K562 (cell line): ENCODE results near the gene PALLD. TPM values are rescaled to one million over a fixed set of nuclear protein-coding genes. Genes with fewer than 3 reads are reported as not detected.

Source experiments
- ATAC-seq: fragments of 200-7000 bp; cut with Tn5 transposase; 3 replicates; pipeline ENCODE4 v1.9.1; 2020; ENCODE audit warnings: moderate library complexity
- BruUV-seq: library from RNA; stranded (reverse); fragments of 400-500 nt; replicated peaks from 2 replicates; lab custom pipeline; 2021; lab: Mats Ljungman, UMichigan
- CTCF ChIA-PET: fragments of 300-600 bp; formaldehyde crosslinking; extraction: SDS; loops from one replicate; lab custom pipeline; 2021; ENCODE audit warnings: low intra/inter-chr PET ratio; lab: Yijun Ruan, JAX
- POLR2A ChIA-PET: fragments of 300-600, 350-650 bp; sonication (Branson Sonifier 250); formaldehyde crosslinking; extraction: SDS; loops from one replicate; lab custom pipeline; 2021; ENCODE audit warnings: antibody characterized with exemption, inconsistent platforms; lab: Yijun Ruan, JAX
- DNase-seq, 4 experiments: peaks; one replicate each; pipeline versions ENCODE4 v3.0.0 to v3.0.0-alpha.2; 2011 to 2018; ENCODE audit warnings: low spot score in 3 of 4, mixed read lengths in 3 of 4; ENCODE audit errors: extremely low read depth in 1 of 4
- FAIRE-seq: peaks from 2 replicates; lab custom pipeline; 2011; peaks lifted over from hg19 to GRCh38; lab: Jason Lieb, UNC
- H2AFZ ChIP-seq: 2 replicates; pipeline ENCODE4 v1.6.0; 2011; ENCODE audit warnings: low read depth, low read length, control low read depth, inconsistent platforms
- H3K27ac ChIP-seq: fragments of 200-600 bp; 3 replicates; pipeline ENCODE4 v1.8.0; 2011; ENCODE audit warnings: low read depth, mild to moderate bottlenecking, control low read depth, inconsistent platforms, low read length, moderate library complexity, mixed read lengths; ENCODE audit errors: extremely low read depth
- H3K27me3 ChIP-seq, 2 experiments: fragments of 300-600 bp in 1 of 2; 2 replicates in 1 of 2; 3 replicates in 1 of 2; pipeline versions ENCODE4 v1.6.0 to v1.8.0; 2011; ENCODE audit warnings: inconsistent platforms in 2 of 2, low read length in 2 of 2, mild to moderate bottlenecking in 1 of 2, mixed read lengths in 1 of 2, moderate library complexity in 1 of 2; ENCODE audit not compliant: control insufficient read depth in 2 of 2, insufficient read depth in 2 of 2
- H3K36me3 ChIP-seq: fragments of 300-600 bp; 3 replicates; pipeline ENCODE4 v1.8.0; 2011; ENCODE audit warnings: mild to moderate bottlenecking, low read length, inconsistent platforms; ENCODE audit not compliant: control insufficient read depth, insufficient read depth
- H3K4me1 ChIP-seq, 2 experiments: fragments of 200-600 bp in 1 of 2; replicated peaks in 1 of 2; 2 replicates in 1 of 2; 3 replicates in 1 of 2; pipeline versions ENCODE4 v1.5.1 to v1.8.0; 2011; ENCODE audit warnings: inconsistent platforms in 2 of 2, low read length in 2 of 2, mild to moderate bottlenecking in 1 of 2, mixed read lengths in 1 of 2, moderate library complexity in 1 of 2; ENCODE audit not compliant: control insufficient read depth in 2 of 2, insufficient read depth in 2 of 2
- H3K4me2 ChIP-seq: 2 replicates; pipeline ENCODE4 v1.6.1; 2011; ENCODE audit warnings: low read length, control low read depth, inconsistent platforms, mixed read lengths; ENCODE audit not compliant: insufficient read depth
- H3K4me3 ChIP-seq: fragments of 200-600 bp; sonication (generic), shearing (Covaris generic); 2 replicates; pipeline ENCODE4 v1.5.1; 2016; ENCODE audit warnings: control low read depth, inconsistent platforms
- H3K79me2 ChIP-seq: fragments of 200-600 bp; 3 replicates; pipeline ENCODE4 v1.8.0; 2011; ENCODE audit warnings: low read length, inconsistent platforms; ENCODE audit not compliant: control insufficient read depth, insufficient read depth
- H3K9ac ChIP-seq, 2 experiments: 2 replicates each; pipeline versions ENCODE4 v1.6.0 to v1.6.1; 2011; ENCODE audit warnings: low read depth in 2 of 2, low read length in 2 of 2, control low read depth in 1 of 2, inconsistent platforms in 1 of 2, mild to moderate bottlenecking in 1 of 2, mixed read lengths in 1 of 2; ENCODE audit not compliant: insufficient read depth in 1 of 2
- H3K9me1 ChIP-seq: one replicate; pipeline ENCODE4 v1.6.0; 2011; ENCODE audit warnings: inconsistent platforms, mild to moderate bottlenecking, low read length, moderate library complexity; ENCODE audit not compliant: control insufficient read depth, insufficient read depth
- H3K9me3 ChIP-seq: replicated peaks from 2 replicates; pipeline ENCODE4 v1.5.1; 2011; ENCODE audit warnings: low read depth, low read length, inconsistent platforms; ENCODE audit not compliant: control insufficient read depth, insufficient read depth
- H4K20me1 ChIP-seq: replicated peaks from 2 replicates; pipeline ENCODE4 v1.6.1; 2011; ENCODE audit warnings: low read length, inconsistent platforms, mixed read lengths; ENCODE audit not compliant: control insufficient read depth, insufficient read depth
- CBFA2T3 ChIP-seq: fragments of 450-650 bp; IDR thresholded peaks from 2 replicates; pipeline ENCODE4 v1.6.1; 2017
- FOSL1 ChIP-seq: fragments of 200-800 bp; sonication (Bioruptor generic); conservative IDR thresholded peaks from 2 replicates; pipeline ENCODE4 v1.6.1; 2016; ENCODE audit warnings: missing genetic modification characterization, missing compliant biosample characterization
- JUN ChIP-seq, 2 experiments: sonication (generic) in 1 of 2; formaldehyde crosslinking in 1 of 2; IDR thresholded peaks; 2 replicates each; pipeline versions ENCODE4 v1.6.1 to v1.8.0; 2012 to 2022; ENCODE audit warnings: borderline replicate concordance in 2 of 2, mild to moderate bottlenecking in 2 of 2, improper control_type of control experiment in 1 of 2, low read depth in 1 of 2, low read length in 1 of 2, missing genetic modification reagents in 1 of 2
- MED1 ChIP-seq: sonication (generic); formaldehyde crosslinking; IDR thresholded peaks from 2 replicates; pipeline ENCODE4 v1.8.1; 2023; ENCODE audit warnings: missing genetic modification reagents, borderline replicate concordance
- NCOR1 ChIP-seq: fragments of 450-650 bp; IDR thresholded peaks from 2 replicates; pipeline ENCODE4 v1.6.1; 2016; ENCODE audit warnings: mild to moderate bottlenecking, moderate library complexity
- NR2C1 ChIP-seq, 2 experiments: fragments of 450-650 bp; IDR thresholded peaks; 2 replicates each; pipeline ENCODE4 v1.6.1; 2017; ENCODE audit warnings: mild to moderate bottlenecking in 2 of 2, antibody characterized with exemption in 1 of 2, inconsistent platforms in 1 of 2, missing compliant biosample characterization in 1 of 2, missing genetic modification characterization in 1 of 2
- POLR2G ChIP-seq: fragments of 200-400 bp; formaldehyde crosslinking; IDR thresholded peaks from 2 replicates; pipeline ENCODE4 v1.6.1; 2017; ENCODE audit warnings: low read depth, mild to moderate bottlenecking, antibody characterized with exemption, low read length, moderate library complexity
- POLR3A ChIP-seq: IDR thresholded peaks from 2 replicates; pipeline ENCODE4 v1.6.1; 2011; ENCODE audit warnings: borderline replicate concordance, mild to moderate bottlenecking, moderate library complexity; ENCODE audit not compliant: insufficient read length, insufficient read depth; ENCODE audit errors: extremely low read depth
- SMAD1 ChIP-seq: fragments of 150-350 bp; IDR thresholded peaks from 2 replicates; pipeline ENCODE4 v1.6.1; 2014; ENCODE audit warnings: low read length, low read depth; ENCODE audit not compliant: partially characterized antibody
- SMARCC2 ChIP-seq: fragments of 450-650 bp; IDR thresholded peaks from 2 replicates; pipeline ENCODE4 v1.6.1; 2017; ENCODE audit warnings: antibody characterized with exemption, moderate library complexity, mild to moderate bottlenecking, low read depth
- TEAD2 ChIP-seq: fragments of 450-650 bp; IDR thresholded peaks from 2 replicates; pipeline ENCODE4 v1.6.1; 2016; ENCODE audit warnings: missing genetic modification characterization, control low read depth, missing compliant biosample characterization
- ZFP1 ChIP-seq: fragments of 450-650 bp; formaldehyde crosslinking; IDR thresholded peaks from 2 replicates; pipeline ENCODE4 v1.4.0; 2020; ENCODE audit warnings: mild to moderate bottlenecking, mixed read lengths
- ZNF197 ChIP-seq: fragments of 200-800 bp; sonication (Bioruptor generic); IDR thresholded peaks from 2 replicates; pipeline ENCODE4 v1.6.1; 2016; ENCODE audit warnings: low read depth, missing genetic modification characterization, missing compliant biosample characterization
- ZNF551 ChIP-seq: fragments of 250-450 bp; sonication (Bioruptor Pico); IDR thresholded peaks from 2 replicates; pipeline ENCODE4 v1.5.0; 2021; ENCODE audit warnings: mild to moderate bottlenecking, moderate library complexity
- ZNF76 ChIP-seq: fragments of 250-450 bp; sonication (Bioruptor Pico); IDR thresholded peaks from 2 replicates; pipeline ENCODE4 v1.4.0; 2020; ENCODE audit warnings: mild to moderate bottlenecking, moderate library complexity, borderline replicate concordance
- WGBS: fragments of 100-300 bp; shearing (Covaris generic); methylation state at CpG from one replicate; pipeline ENCODE4 v1.1.6; 2016; ENCODE audit warnings: low coverage, mixed read lengths; ENCODE audit not compliant: insufficient coverage; ENCODE audit errors: missing lambda C conversion rate; 5-methylcytosine and 5-hydroxymethylcytosine counted together
- in situ Hi-C: fragments of 300-500 bp; cut with MboI; formaldehyde crosslinking; loops from 4 replicates; pipeline ENCODE4 v1.15.0; 2018; ENCODE audit warnings: inconsistent platforms, mixed read lengths
- intact Hi-C: fragments of 100-400 bp; cut with micrococcal nuclease; formaldehyde crosslinking; loops from 2 replicates; pipeline ENCODE4 v1.14.2; 2022
- polyA plus RNA-seq, 8 experiments: library from polyadenylated mRNA; depleted of rRNA in 4 of 8; stranded (reverse) in 5 of 8; unstranded in 3 of 8; fragments of >200 nt; fragmentation: Nextera tagmentation in 2 of 8; fragmentation: Illumina TruSeq in 1 of 8; extraction: Ambion mirVana in 2 of 8; extraction: Trizol in 1 of 8; gene quantifications; 2 replicates each; pipeline versions ENCODE4 v1.2.1 to v1.2.3, GENCODE V29; 2011 to 2014; ENCODE audit warnings: inconsistent platforms in 1 of 8, missing spikeins in 1 of 8
- total RNA-seq, 7 experiments: library from RNA; depleted of rRNA in 6 of 7; stranded (reverse); fragments of >200 nt in 6 of 7; fragmentation: Illumina TruSeq in 2 of 7; extraction: Trizol in 2 of 7; gene quantifications; 2 replicates each; pipeline versions ENCODE4 v1.2.1 to v1.2.3, GENCODE V29; 2011 to 2021; ENCODE audit warnings: low replicate concordance in 1 of 7

The PALLD gene
- total and polyA plus RNA-seq, 9 of the 15 experiments (the other 6 are each of a cell fraction or from before 2014, with no cell fraction given) = 0.01 to 0.35 (median 0.06) TPM; not detected in 3

- no peak overlapping the region for H3K4me2 ChIP-seq
- no peak overlapping the region for H3K27ac ChIP-seq
- H3K9ac ChIP-seq = no peak overlapping the region
- no peak overlapping the region for H3K4me3 ChIP-seq
- DNase-seq (no peak), FAIRE-seq (no peak), ATAC-seq (no peak)
- intact Hi-C loops (no loop called here), in situ Hi-C loops (no loop called here)
- H4K20me1 ChIP-seq = no peaks in the 10 kb centered on the region
- no peaks in the 10 kb centered on the region for H3K36me3 ChIP-seq
- POLR2A ChIA-PET = interaction anchor here (0.8 kb wide), 1 partner anchor 293 kb away, joined by 3 read pairs; no protein-coding TSS in a partner anchor
- 5% methylated on average over 7 of the region's 9 CpGs for WGBS
- H2AFZ ChIP-seq = no peak overlapping the region
- H3K4me1 ChIP-seq = no peaks in the 10 kb centered on the region; a peak in 1 of 5 replicates
- BruUV-seq = no TSS peak
- no peaks in the 10 kb centered on the region for H3K9me3 ChIP-seq
- CTCF ChIA-PET = no interaction called here
- no peaks in the 10 kb centered on the region for H3K79me2 ChIP-seq
- H3K9me1 ChIP-seq = no peaks in the 10 kb centered on the region
- no peaks in the 10 kb centered on the region for H3K27me3 ChIP-seq
- TF ChIP-seq FOSL1 (tag) (0 out of 2 replicates have a peak, but pooled peaks have one; percentile 30), ZNF76 (CRISPR knock-in tag) (no peak), ZFP1 (CRISPR knock-in tag) (no peak)
Measured at GRCh38 chr4:168540086-168540485, 43.2 kb downstream of the PALLD start.

GRCh38 chr4:168540503-168541265 is 43.8 kb downstream of the PALLD start:
- Histone ChIP-seq H3K79me2 (no peaks in the 10 kb centered on the region), H3K9me1 (no peaks in the 10 kb centered on the region), H2AFZ (no peak overlapping the region), H3K9ac (no peak overlapping the region), H3K9me3 (no peaks in the 10 kb centered on the region), H3K4me1 (no peaks in the 10 kb centered on the region; a peak in 1 of 5 replicates), H3K27me3 (no peaks in the 10 kb centered on the region), H3K27ac (no peak overlapping the region), H3K36me3 (no peaks in the 10 kb centered on the region), H3K4me2 (no peak overlapping the region), H4K20me1 (no peaks in the 10 kb centered on the region), H3K4me3 (no peak overlapping the region)
- ChIA-PET CTCF (no interaction called here), POLR2A (interaction anchor here (0.8 kb wide), 1 partner anchor 294 kb away, joined by 3 read pairs; no protein-coding TSS in a partner anchor)
- no peak for DNase-seq
- no TSS peak for BruUV-seq
- in situ Hi-C loops (no loop called here), intact Hi-C loops (no loop called here)
- WGBS = 20% methylated on average over 6 of the region's 6 CpGs
- FAIRE-seq = no peak
- ATAC-seq = no peak
- TF ChIP-seq JUN (IDR thresholded peaks at IDR 0.05; ENCODE audit: borderline replicate concordance, low read depth, low read length) (no peak), JUN (CRISPR knock-in tag; IDR thresholded peaks at IDR 0.05; ENCODE audit: borderline replicate concordance) (no peak), NCOR1 (no peak), ZNF551 (CRISPR knock-in tag) (no peak), POLR2G (no peak), MED1 (CRISPR knock-in tag) (no peak), SMAD1 (no peak), TEAD2 (tag) (no peak), CBFA2T3 (no peak), POLR3A (no peak), ZNF197 (CRISPR knock-in tag) (no peak), SMARCC2 (no peak), NR2C1 (IDR thresholded peaks at IDR 0.05) (no peak), NR2C1 (tag; IDR thresholded peaks at IDR 0.05) (no peak)
